SIG-M5 treated with dmso at 0.1 percent for 504 hours (cell line): ENCODE data around the gene GNAS.
A peak's percentile ranks its signal among the peaks of the same experiment; 100 is the strongest.
"Not testable (repeated sequence)": the region's sequence is repeated elsewhere in the genome, so short reads cannot be mapped to it uniquely, and the experiment has no call there.

Experiments
- DNase-seq: peaks from one replicate; lab custom pipeline; 2025; ENCODE audit not compliant: unreplicated experiment; lab: John Stamatoyannopoulos, UW

Gene GNAS

GRCh38 chr20:58923117-58923712 is 70.7 kb downstream of the GNAS start:
- DNase-seq = no peak

GRCh38 chr20:58926802-58927489 is 74.4 kb downstream of the GNAS start:
- DNase-seq = no peak

- DNase-seq = no peak
Observed at GRCh38 chr20:58927490-58928061, 75.1 kb downstream of the GNAS start.

DNA sequence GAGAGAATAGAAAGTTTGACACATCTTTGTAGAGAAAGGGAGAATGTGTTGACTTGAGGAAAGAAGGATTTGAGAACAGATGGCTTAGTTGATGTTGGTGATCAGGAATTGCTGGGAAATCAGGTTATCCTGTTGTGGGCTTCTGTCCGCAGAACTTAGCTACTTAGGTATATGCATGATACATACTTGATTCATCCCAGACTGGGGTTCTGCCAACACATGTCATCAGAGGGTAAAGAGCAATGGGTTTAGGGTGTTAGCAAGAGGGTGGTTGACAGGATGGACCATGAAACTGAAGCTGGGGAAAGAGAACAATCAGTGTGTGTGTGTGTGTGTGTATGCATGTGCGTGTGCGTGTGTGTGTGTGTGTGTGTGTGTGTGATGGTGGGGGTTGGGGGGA is 78.0 kb downstream of the GNAS start:
- DNase-seq = no peak

DNA sequence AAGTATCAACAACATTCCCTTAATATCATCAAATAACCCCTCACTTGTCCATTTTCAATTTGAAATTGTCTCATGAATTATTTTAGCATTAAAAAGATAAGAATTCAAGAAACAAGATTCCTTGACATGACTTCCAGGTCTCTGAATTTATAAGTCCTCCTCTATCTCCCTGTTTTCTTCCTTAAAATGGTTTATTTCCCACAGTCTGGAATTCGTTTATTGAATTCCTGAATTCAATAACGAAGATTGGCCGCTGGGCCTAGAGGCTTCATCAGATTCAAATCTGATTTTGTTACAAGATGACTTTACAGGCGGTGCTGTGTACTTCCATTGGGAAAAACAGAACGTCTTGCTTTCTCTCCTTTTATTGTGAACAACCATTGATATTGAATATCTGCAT is 79.7 kb downstream of the GNAS start:
- DNase-seq = no peak

DNA sequence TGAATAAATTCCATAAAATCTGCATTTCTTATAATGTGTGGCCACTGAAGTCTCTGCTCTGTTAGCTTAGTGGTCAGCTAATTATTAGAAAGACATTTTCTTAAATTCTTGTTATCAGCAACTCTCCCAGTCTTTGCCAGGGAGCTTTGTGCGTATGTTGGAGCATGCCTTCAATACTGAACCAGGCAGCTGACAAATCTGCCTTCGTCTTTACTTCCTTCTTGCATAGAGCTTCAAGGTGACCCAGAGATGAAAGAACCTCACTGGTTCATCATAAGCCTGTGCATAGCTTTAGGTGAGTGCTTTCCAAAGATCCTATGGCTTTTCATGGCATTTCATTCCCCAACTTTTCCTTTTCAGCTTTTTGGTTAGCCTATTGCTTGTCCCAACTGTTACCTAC is 85.6 kb downstream of the GNAS start:
- no peak for DNase-seq

GRCh38 chr20:58938541-58938940 is 86.0 kb downstream of the GNAS start:
- DNase-seq = peak; percentile 85

- DNase-seq = no peak
Observed at GRCh38 chr20:58941471-58941870, 89.0 kb downstream of the GNAS start.

DNA sequence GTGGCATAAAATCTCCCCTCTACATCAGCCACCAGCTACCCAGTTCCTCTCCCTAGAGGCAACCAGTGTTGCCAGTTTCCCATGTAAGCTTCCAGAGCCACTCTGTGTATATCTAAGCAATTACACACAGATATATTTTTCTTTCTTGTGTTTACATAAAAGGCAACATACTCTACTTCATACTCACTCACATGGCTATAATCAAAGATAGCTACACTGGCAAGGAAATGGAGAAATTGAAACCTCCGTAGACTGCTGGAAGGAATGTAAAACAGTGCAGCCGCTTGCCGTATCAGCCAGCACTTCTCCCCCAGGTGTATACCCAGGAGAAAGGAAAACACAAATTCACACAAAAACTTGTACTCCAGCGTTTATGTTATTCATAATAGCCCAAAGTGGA is 90.0 kb downstream of the GNAS start:
- no peak for DNase-seq

DNA sequence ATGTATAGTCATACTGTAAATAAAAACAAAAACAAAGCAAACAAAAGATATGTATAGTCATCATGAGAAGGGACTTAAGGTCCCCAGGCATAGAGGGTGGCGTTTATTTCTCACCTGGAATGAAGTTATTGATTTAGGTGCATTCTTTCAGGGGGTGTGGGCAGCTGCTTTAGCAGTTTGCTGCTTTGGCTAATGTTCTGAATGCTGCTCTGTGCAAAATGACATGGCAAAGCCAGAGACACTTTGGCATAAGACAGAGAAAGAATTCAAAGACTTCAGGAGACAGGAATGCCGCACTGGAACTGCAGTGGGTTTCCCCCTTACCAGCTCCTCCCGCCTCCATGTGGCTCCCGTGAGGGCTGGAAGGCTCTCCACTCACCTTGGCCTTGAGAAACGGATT is 92.1 kb downstream of the GNAS start:
- no peak for DNase-seq

- DNase-seq = peak; percentile 34
Observed at GRCh38 chr20:58945965-58946631, 93.6 kb downstream of the GNAS start.

- not testable (repeated sequence) for DNase-seq
Observed at GRCh38 chr20:58947797-58948388, 95.4 kb downstream of the GNAS start.

DNA sequence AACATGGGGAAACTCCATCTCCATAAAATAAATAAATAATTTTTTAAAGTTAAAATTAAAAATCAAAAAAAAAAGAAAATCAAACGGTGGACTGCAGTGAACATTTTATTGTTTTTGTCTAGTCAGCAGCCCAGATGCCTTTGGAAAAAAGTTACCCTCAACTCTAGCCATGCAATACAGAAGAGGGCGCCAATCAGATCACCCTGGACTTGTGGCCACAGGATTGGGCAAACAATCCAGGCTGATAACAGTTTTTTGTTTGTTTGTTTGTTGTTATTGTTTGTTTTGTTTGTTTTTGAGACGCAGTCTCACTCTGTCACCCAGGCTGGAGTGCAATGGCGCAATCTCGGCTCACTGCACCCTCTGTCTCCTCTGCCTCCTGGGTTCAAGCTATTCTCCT is 98.1 kb downstream of the GNAS start:
- DNase-seq = no peak

- no peak for DNase-seq
Observed at GRCh38 chr20:58953050-58953449, 100.5 kb downstream of the GNAS start.

DNA sequence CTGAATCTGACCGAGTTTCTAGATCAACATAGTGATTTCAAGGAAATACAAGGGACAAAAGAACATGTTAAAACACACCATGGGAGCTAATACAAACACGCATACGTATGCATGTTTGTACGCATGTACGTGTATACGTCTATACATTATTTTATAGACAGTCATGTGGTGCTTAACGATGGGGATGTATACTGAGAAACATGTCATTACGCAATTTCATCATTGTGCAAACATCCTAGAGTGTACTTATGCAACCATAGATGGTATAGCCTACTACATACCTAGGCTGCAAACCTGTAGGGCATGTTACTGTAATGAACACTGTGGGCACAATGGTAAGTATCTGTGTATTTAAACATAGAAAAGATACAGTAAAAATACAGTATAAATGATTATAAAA is 103.6 kb downstream of the GNAS start:
- DNase-seq = peak; percentile 93

DNA sequence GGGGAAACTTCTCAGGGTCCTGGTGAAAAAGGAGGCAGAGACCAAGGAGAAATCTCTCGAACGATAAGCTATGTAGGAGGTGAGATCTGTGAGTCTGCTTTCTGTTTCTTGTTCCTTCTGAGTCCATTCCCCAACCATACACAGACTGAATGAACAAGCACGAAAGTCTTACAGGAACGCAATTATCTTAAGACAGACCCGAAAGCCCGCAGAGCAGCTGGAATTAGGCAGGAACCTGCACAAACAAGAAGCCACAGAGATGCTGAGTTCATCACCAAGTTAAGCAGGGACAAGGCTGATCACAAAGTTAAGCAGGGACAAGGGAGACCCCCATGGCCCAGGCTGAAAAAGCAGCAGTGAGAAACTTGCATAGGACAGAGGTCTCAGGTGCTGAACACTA is 107.1 kb downstream of the GNAS start:
- no peak for DNase-seq
